ENCODE results near the gene ZNF607.
"Not testable (repeated sequence)": the region's sequence is repeated elsewhere in the genome, so short reads cannot be mapped to it uniquely, and the experiment has no call there.

ZNF607 gene

GRCh38 chr19:37719111-37719926, at the start of gene ZNF607:
ZNF607 (minus strand) TSS chr19:37719761; CDS start chr19:37711618, 8,143 bp downstream.
- peak; percentile 97 for DNase-seq (ENCODE audit: low spot score)

GRCh38 chr19:37763488-37763887, 43.9 kb upstream of the ZNF607 start:
- no peak for DNase-seq (ENCODE audit: low spot score)

- not testable (repeated sequence) for DNase-seq (ENCODE audit: low spot score)
Measured at GRCh38 chr19:37757683-37758082, 38.1 kb upstream of the ZNF607 start.

GRCh38 chr19:37738371-37738770, 18.8 kb upstream of the ZNF607 start:
- no peak for DNase-seq (ENCODE audit: low spot score)

GRCh38 chr19:37725181-37725580, 5.6 kb upstream of the ZNF607 start:
- no peak for DNase-seq (ENCODE audit: low spot score)

GRCh38 chr19:37719927-37720265, 335 bp upstream of the ZNF607 start:
- no peak for DNase-seq (ENCODE audit: low spot score)

GRCh38 chr19:37718304-37718703, 1.3 kb downstream of the ZNF607 start:
- no peak for DNase-seq (ENCODE audit: low spot score)

- no peak for DNase-seq (ENCODE audit: low spot score)
Measured at GRCh38 chr19:37716140-37716539, 3.4 kb downstream of the ZNF607 start.

GRCh38 chr19:37706052-37706605, 13.4 kb downstream of the ZNF607 start:
- DNase-seq (ENCODE audit: low spot score) = no peak

GRCh38 chr19:37699057-37699456, 20.5 kb downstream of the ZNF607 start:
- DNase-seq (ENCODE audit: low spot score) = peak; percentile 30

GRCh38 chr19:37698216-37698615, 21.3 kb downstream of the ZNF607 start:
- no peak for DNase-seq (ENCODE audit: low spot score)

- DNase-seq (ENCODE audit: low spot score) = no peak
Measured at GRCh38 chr19:37695144-37695899, 24.2 kb downstream of the ZNF607 start.

- DNase-seq (ENCODE audit: low spot score) = no peak
Measured at GRCh38 chr19:37692956-37693620, 26.5 kb downstream of the ZNF607 start.

GRCh38 chr19:37691881-37692504, 27.6 kb downstream of the ZNF607 start:
- peak; percentile 44 for DNase-seq (ENCODE audit: low spot score)

- no peak for DNase-seq (ENCODE audit: low spot score)
Measured at GRCh38 chr19:37683520-37683919, 36.0 kb downstream of the ZNF607 start.

GRCh38 chr19:37669450-37669914, 50.1 kb downstream of the ZNF607 start:
- DNase-seq (ENCODE audit: low spot score) = no peak

- DNase-seq (ENCODE audit: low spot score) = not testable (repeated sequence)
Measured at GRCh38 chr19:37657157-37657556, 62.4 kb downstream of the ZNF607 start.

- peak; percentile 92 for DNase-seq (ENCODE audit: low spot score)
Measured at GRCh38 chr19:37655689-37656371, 63.7 kb downstream of the ZNF607 start.

GRCh38 chr19:37655301-37655688, 64.3 kb downstream of the ZNF607 start, which contains the start of gene ZFP30:
ZFP30 (minus strand) TSS chr19:37655465; CDS start chr19:37647822, 7,643 bp downstream.
- DNase-seq (ENCODE audit: low spot score) = peak; percentile 93

- peak; percentile 68 for DNase-seq (ENCODE audit: low spot score)
Measured at GRCh38 chr19:37654629-37655300, 64.8 kb downstream of the ZNF607 start.

- no peak for DNase-seq (ENCODE audit: low spot score)
Measured at GRCh38 chr19:37654118-37654517, 65.4 kb downstream of the ZNF607 start.
